HG03159 (cell line): Measurements from ENCODE around the gene NDUFS2.
"Not testable (repeated sequence)": the region's sequence is repeated elsewhere in the genome, so short reads cannot be mapped to it uniquely, and the experiment has no call there.

ENCODE experiments used
- ATAC-seq: cut with Tn5 transposase; IDR thresholded peaks from one replicate; pipeline ENCODE4 v1.9.1; 2021; ENCODE audit warnings: mild to moderate bottlenecking, moderate library complexity; ENCODE audit not compliant: unreplicated experiment

Gene NDUFS2

GRCh38 chr1:161218301-161219077 is 16.3 kb downstream of the NDUFS2 start:
- no peak for ATAC-seq

- ATAC-seq = no peak
Observed at GRCh38 chr1:161219078-161219892, 17.1 kb downstream of the NDUFS2 start.

GRCh38 chr1:161220002-161220401 is 17.8 kb downstream of the NDUFS2 start:
- ATAC-seq = no peak

- ATAC-seq = no peak
Observed at GRCh38 chr1:161222175-161223019, 20.2 kb downstream of the NDUFS2 start.

- no peak for ATAC-seq
Observed at GRCh38 chr1:161223805-161224694, 21.9 kb downstream of the NDUFS2 start.

GRCh38 chr1:161224695-161225087 is 22.5 kb downstream of the NDUFS2 start:
- ATAC-seq = not testable (repeated sequence)

GRCh38 chr1:161225178-161225533 is 23.0 kb downstream of the NDUFS2 start:
- ATAC-seq = no peak

- peak; percentile 94 for ATAC-seq
Observed at GRCh38 chr1:161225534-161226319, 23.6 kb downstream of the NDUFS2 start, which contains the start of gene TOMM40L. Gene TOMM40L, plus strand, starts transcription at chr1:161226060. Its CDS starts 430 bp downstream, at chr1:161226490.

- no peak for ATAC-seq
Observed at GRCh38 chr1:161226320-161226711, 24.1 kb downstream of the NDUFS2 start.

GRCh38 chr1:161226759-161227158 is 24.6 kb downstream of the NDUFS2 start:
- no peak for ATAC-seq

- ATAC-seq = peak; percentile 42
Observed at GRCh38 chr1:161227196-161227871, 25.2 kb downstream of the NDUFS2 start.

GRCh38 chr1:161228032-161228431 is 25.9 kb downstream of the NDUFS2 start:
- no peak for ATAC-seq

GRCh38 chr1:161229896-161230295 is 27.7 kb downstream of the NDUFS2 start:
- ATAC-seq = no peak

- ATAC-seq = no peak
Observed at GRCh38 chr1:161230762-161231161, 28.6 kb downstream of the NDUFS2 start.

GRCh38 chr1:161233102-161233501 is 30.9 kb downstream of the NDUFS2 start:
- ATAC-seq = no peak

GRCh38 chr1:161235957-161236775 is 34.0 kb downstream of the NDUFS2 start:
- no peak for ATAC-seq

GRCh38 chr1:161238039-161238473 is 35.9 kb downstream of the NDUFS2 start, which contains the start of gene NR1I3:
Gene NR1I3, minus strand, starts transcription at chr1:161238203. Its CDS starts 1,638 bp downstream, at chr1:161236565.
- ATAC-seq = no peak

- no peak for ATAC-seq
Observed at GRCh38 chr1:161241682-161242081, 39.5 kb downstream of the NDUFS2 start.
